ENCODE data around the gene TYMS. TPM values are rescaled to one million over a fixed set of nuclear protein-coding genes. Genes with fewer than 3 reads are reported as not detected.

TYMS gene
- 10 to 100 TPM; 54.5 to 64.4 (median 58.2) TPM for total RNA-seq

- ATAC-seq (peak; percentile 58 to 72), DNase-seq (peak; percentile 15)
- Mint-ChIP-seq H3K4me1 (ENCODE audit: low read depth) (peaks cover 14% of the 10 kb centered on the region), H3K9me3 (peaks cover 3% of the 10 kb centered on the region), H3K4me3 (peak within 1 kb of the TSS; percentile 89), H3K36me3 (ENCODE audit: insufficient read depth) (peaks cover 4% of the 10 kb centered on the region), H3K27me3 (ENCODE audit: low read depth) (peaks cover 49% of the 10 kb centered on the region)
These were observed at the start of gene TYMS for GRCh38 chr18:657311-658000. TSS of gene TYMS (plus strand) at chr18:657653. CDS start at chr18:657743, 90 bp downstream.

GRCh38 chr18:607930-608329 is 49.5 kb upstream of the TYMS start:
- H3K27me3 Mint-ChIP-seq (ENCODE audit: low read depth) = peaks cover 15% of the 10 kb centered on the region
- no peaks in the 10 kb centered on the region for H3K4me1 Mint-ChIP-seq (ENCODE audit: low read depth)
- H3K4me3 Mint-ChIP-seq = no peak overlapping the region
- DNase-seq (no peak), ATAC-seq (no peak)
- no peaks in the 10 kb centered on the region for H3K36me3 Mint-ChIP-seq (ENCODE audit: insufficient read depth)
- H3K9me3 Mint-ChIP-seq = no peaks in the 10 kb centered on the region

- H3K27me3 Mint-ChIP-seq (ENCODE audit: low read depth) = peaks cover 15% of the 10 kb centered on the region
- DNase-seq (no peak), ATAC-seq (no peak)
- no peaks in the 10 kb centered on the region for H3K36me3 Mint-ChIP-seq (ENCODE audit: insufficient read depth)
- H3K9me3 Mint-ChIP-seq = no peaks in the 10 kb centered on the region
- H3K4me3 Mint-ChIP-seq = no peak overlapping the region
- H3K4me1 Mint-ChIP-seq (ENCODE audit: low read depth) = no peaks in the 10 kb centered on the region
These were observed 47.1 kb upstream of the TYMS start for GRCh38 chr18:610214-610928.

GRCh38 chr18:612156-612555 is 45.3 kb upstream of the TYMS start:
- Mint-ChIP-seq H3K36me3 (ENCODE audit: insufficient read depth) (no peaks in the 10 kb centered on the region), H3K4me1 (ENCODE audit: low read depth) (no peaks in the 10 kb centered on the region), H3K4me3 (no peak overlapping the region), H3K9me3 (no peaks in the 10 kb centered on the region), H3K27me3 (ENCODE audit: low read depth) (peaks cover 6% of the 10 kb centered on the region)
- ATAC-seq (no peak), DNase-seq (no peak)

GRCh38 chr18:614193-614592 is 43.3 kb upstream of the TYMS start:
- no peak for ATAC-seq
- no peak overlapping the region for H3K4me3 Mint-ChIP-seq
- H3K9me3 Mint-ChIP-seq = no peaks in the 10 kb centered on the region
- no peaks in the 10 kb centered on the region for H3K4me1 Mint-ChIP-seq (ENCODE audit: low read depth)
- peaks cover 6% of the 10 kb centered on the region for H3K27me3 Mint-ChIP-seq (ENCODE audit: low read depth)
- DNase-seq = no peak
- H3K36me3 Mint-ChIP-seq (ENCODE audit: insufficient read depth) = no peaks in the 10 kb centered on the region

GRCh38 chr18:615092-615521 is 42.3 kb upstream of the TYMS start:
- no peak for DNase-seq
- Mint-ChIP-seq H3K9me3 (no peaks in the 10 kb centered on the region), H3K27me3 (ENCODE audit: low read depth) (peaks cover 7% of the 10 kb centered on the region), H3K4me1 (ENCODE audit: low read depth) (no peaks in the 10 kb centered on the region), H3K36me3 (ENCODE audit: insufficient read depth) (no peaks in the 10 kb centered on the region), H3K4me3 (no peak overlapping the region)
- ATAC-seq = no peak

- H3K36me3 Mint-ChIP-seq (ENCODE audit: insufficient read depth) = no peaks in the 10 kb centered on the region
- H3K4me1 Mint-ChIP-seq (ENCODE audit: low read depth) = no peaks in the 10 kb centered on the region
- DNase-seq = no peak
- no peak overlapping the region for H3K4me3 Mint-ChIP-seq
- H3K9me3 Mint-ChIP-seq = no peaks in the 10 kb centered on the region
- ATAC-seq = no peak
- H3K27me3 Mint-ChIP-seq (ENCODE audit: low read depth) = peaks cover 5% of the 10 kb centered on the region
These were observed 41.7 kb upstream of the TYMS start for GRCh38 chr18:615773-616172.

- Mint-ChIP-seq H3K4me1 (ENCODE audit: low read depth) (no peaks in the 10 kb centered on the region), H3K27me3 (ENCODE audit: low read depth) (peaks cover 2% of the 10 kb centered on the region), H3K36me3 (ENCODE audit: insufficient read depth) (no peaks in the 10 kb centered on the region), H3K9me3 (no peaks in the 10 kb centered on the region), H3K4me3 (no peak overlapping the region)
- DNase-seq = no peak
- ATAC-seq = no peak
These were observed 41.0 kb upstream of the TYMS start for GRCh38 chr18:616380-616995.

- H3K4me3 Mint-ChIP-seq = no peak overlapping the region
- no peak for DNase-seq
- no peaks in the 10 kb centered on the region for H3K4me1 Mint-ChIP-seq (ENCODE audit: low read depth)
- no peaks in the 10 kb centered on the region for H3K9me3 Mint-ChIP-seq
- H3K27me3 Mint-ChIP-seq (ENCODE audit: low read depth) = peaks cover 7% of the 10 kb centered on the region
- no peaks in the 10 kb centered on the region for H3K36me3 Mint-ChIP-seq (ENCODE audit: insufficient read depth)
- ATAC-seq = no peak
These were observed 39.4 kb upstream of the TYMS start for GRCh38 chr18:617970-618504.

- Mint-ChIP-seq H3K4me1 (ENCODE audit: low read depth) (no peaks in the 10 kb centered on the region), H3K36me3 (ENCODE audit: insufficient read depth) (no peaks in the 10 kb centered on the region), H3K4me3 (no peak overlapping the region), H3K27me3 (ENCODE audit: low read depth) (peaks cover 7% of the 10 kb centered on the region), H3K9me3 (no peaks in the 10 kb centered on the region)
- ATAC-seq (no peak), DNase-seq (no peak)
These were observed 38.8 kb upstream of the TYMS start for GRCh38 chr18:618618-619017.

- H3K27me3 Mint-ChIP-seq (ENCODE audit: low read depth) = peaks cover 14% of the 10 kb centered on the region
- H3K9me3 Mint-ChIP-seq = no peaks in the 10 kb centered on the region
- ATAC-seq = no peak
- H3K4me3 Mint-ChIP-seq = no peak overlapping the region
- no peaks in the 10 kb centered on the region for H3K4me1 Mint-ChIP-seq (ENCODE audit: low read depth)
- no peak for DNase-seq
- H3K36me3 Mint-ChIP-seq (ENCODE audit: insufficient read depth) = no peaks in the 10 kb centered on the region
These were observed 36.0 kb upstream of the TYMS start for GRCh38 chr18:621291-622043.

- peaks cover 14% of the 10 kb centered on the region for H3K27me3 Mint-ChIP-seq (ENCODE audit: low read depth)
- ATAC-seq (no peak), DNase-seq (no peak)
- H3K4me3 Mint-ChIP-seq = no peak overlapping the region
- H3K9me3 Mint-ChIP-seq = no peaks in the 10 kb centered on the region
- no peaks in the 10 kb centered on the region for H3K36me3 Mint-ChIP-seq (ENCODE audit: insufficient read depth)
- no peaks in the 10 kb centered on the region for H3K4me1 Mint-ChIP-seq (ENCODE audit: low read depth)
These were observed 35.2 kb upstream of the TYMS start for GRCh38 chr18:622289-622688.

GRCh38 chr18:623761-624620 is 33.5 kb upstream of the TYMS start:
- Mint-ChIP-seq H3K27me3 (ENCODE audit: low read depth) (peaks cover 14% of the 10 kb centered on the region), H3K4me1 (ENCODE audit: low read depth) (no peaks in the 10 kb centered on the region), H3K4me3 (no peak overlapping the region), H3K36me3 (ENCODE audit: insufficient read depth) (no peaks in the 10 kb centered on the region), H3K9me3 (no peaks in the 10 kb centered on the region)
- peak; percentile 64 for DNase-seq
- ATAC-seq = peak; percentile 58 to 66
